Stimulated activated effector memory CD8-positive, alpha-beta T cell treated with anti-CD3 and anti-CD28 coated beads, Interleukin-12 subunit alpha, Interleukin-12 subunit beta, amount 100 ng/mL, for 72 hours (primary cell): ENCODE results near the gene ALOXE3.
"Not testable (repeated sequence)": the region's sequence is repeated elsewhere in the genome, so short reads cannot be mapped to it uniquely, and the experiment has no call there.

Source experiments
- ATAC-seq: fragments of 150-1000 bp; cut with Tn5 transposase; 2 replicates; pipeline ENCODE4 v1.10.0; 2021
- DNase-seq, 2 donors: peaks; one replicate each; pipeline ENCODE4 v3.0.0; 2021 to 2022; ENCODE audit warnings: low spot score in 2 of 2
- H3K27ac Mint-ChIP-seq: one replicate; pipeline ENCODE4 v1.8.0; 2022; ENCODE audit warnings: mild to moderate bottlenecking, mixed read lengths
- H3K36me3 Mint-ChIP-seq: one replicate; pipeline ENCODE4 v1.8.0; 2022; ENCODE audit warnings: mild to moderate bottlenecking, mixed read lengths
- H3K4me1 Mint-ChIP-seq: one replicate; pipeline ENCODE4 v1.8.0; 2022; ENCODE audit warnings: mixed read lengths
- H3K4me3 Mint-ChIP-seq: one replicate; pipeline ENCODE4 v1.8.0; 2022; ENCODE audit warnings: mild to moderate bottlenecking, mixed read lengths
- H3K9me3 Mint-ChIP-seq: one replicate; pipeline ENCODE4 v1.8.0; 2022; ENCODE audit warnings: mixed read lengths

ALOXE3 gene

DNA sequence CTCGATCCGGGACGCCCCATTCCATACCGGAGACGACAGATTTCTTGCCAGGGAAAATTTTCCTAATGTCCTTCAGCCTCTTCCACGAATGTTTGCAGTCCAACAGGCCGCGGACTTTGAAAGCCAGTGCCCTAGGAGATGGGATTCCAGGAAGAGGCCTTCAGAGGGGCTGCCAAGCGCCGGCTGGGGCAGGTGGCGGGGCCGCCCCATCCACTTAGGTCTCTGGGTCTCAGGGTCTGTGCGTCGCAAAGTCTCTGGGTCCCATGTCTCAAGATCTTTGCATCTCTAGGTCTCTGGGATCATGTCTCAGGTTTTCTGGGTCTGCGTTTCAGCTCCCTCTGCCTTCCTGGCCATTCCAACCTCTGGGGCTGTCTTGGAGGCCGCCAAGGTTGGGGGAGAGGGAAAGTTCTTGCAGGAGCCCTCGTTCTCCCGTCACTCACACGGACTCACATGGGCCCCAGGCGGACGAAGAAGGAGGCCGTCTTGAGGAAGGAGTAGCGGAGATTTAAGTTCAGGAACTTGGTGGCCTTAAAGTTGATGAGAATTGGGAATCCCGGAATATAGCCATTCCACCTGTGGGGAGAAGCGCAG is 38.0 kb downstream of the ALOXE3 start:
- H3K36me3 Mint-ChIP-seq = peaks cover 6% of the 10 kb centered on the region
- no peak overlapping the region for H3K27ac Mint-ChIP-seq
- DNase-seq (no peak), ATAC-seq (no peak)
- no peaks in the 10 kb centered on the region for H3K9me3 Mint-ChIP-seq
- H3K4me1 Mint-ChIP-seq = peaks cover 17% of the 10 kb centered on the region
- H3K4me3 Mint-ChIP-seq = peak overlapping the region; percentile 84

DNA sequence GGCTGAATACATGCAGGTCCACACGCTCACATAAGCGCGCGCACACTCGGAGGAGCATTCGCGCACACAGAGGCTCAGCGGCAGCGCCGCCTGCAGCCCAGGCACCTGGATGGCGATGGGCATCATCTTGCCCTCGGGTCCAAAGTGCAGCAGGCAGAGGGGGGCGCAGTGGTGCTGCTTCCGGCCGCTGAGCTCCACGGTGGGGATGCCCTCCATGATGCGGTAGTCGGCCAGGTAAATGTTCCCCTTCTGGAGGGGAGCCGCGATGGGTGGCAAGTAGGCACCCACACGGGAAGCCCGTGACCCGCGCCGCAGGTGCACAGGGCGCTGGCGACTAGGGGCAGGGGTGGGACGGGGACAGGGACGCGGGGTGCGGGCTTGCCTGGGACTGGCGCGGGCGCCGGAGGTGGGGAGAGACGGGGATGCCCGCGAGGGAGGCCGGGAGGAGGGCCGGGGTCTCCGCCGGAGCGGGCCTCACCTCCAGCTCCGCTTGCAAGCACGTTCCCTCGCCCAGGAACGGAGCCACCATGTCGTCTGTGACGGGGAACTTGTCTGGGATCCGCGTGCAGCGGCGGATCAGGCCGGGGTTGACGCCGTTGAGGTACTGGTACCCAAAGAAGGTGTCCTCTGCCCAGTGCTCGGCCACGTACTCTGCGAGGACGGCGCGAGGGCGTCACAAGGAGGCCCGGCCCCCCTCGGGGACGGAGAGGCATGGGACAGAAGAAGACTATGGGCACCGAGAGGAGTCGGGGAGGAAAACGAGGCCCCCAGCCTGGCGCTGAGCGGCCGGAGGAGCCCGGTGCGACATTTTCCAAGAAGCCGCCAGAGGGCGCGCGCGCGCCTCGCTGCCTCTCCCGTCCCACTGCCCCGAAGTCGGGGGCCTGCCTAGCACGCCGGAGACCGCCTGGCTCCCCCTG is 38.8 kb downstream of the ALOXE3 start:
- Mint-ChIP-seq H3K36me3 (peaks cover 6% of the 10 kb centered on the region), H3K9me3 (no peaks in the 10 kb centered on the region), H3K27ac (peak overlapping the region; percentile 34), H3K4me1 (peaks cover 23% of the 10 kb centered on the region), H3K4me3 (peak overlapping the region; percentile 84)
- DNase-seq = peak; percentile 81 to 87
- peak; percentile 89 for ATAC-seq

- H3K4me1 Mint-ChIP-seq = peaks cover 39% of the 10 kb centered on the region
- not testable (repeated sequence) for ATAC-seq, H3K4me3 Mint-ChIP-seq, DNase-seq, H3K9me3 Mint-ChIP-seq, H3K27ac Mint-ChIP-seq
- peaks cover 12% of the 10 kb centered on the region for H3K36me3 Mint-ChIP-seq
Observed at GRCh38 chr17:8077939-8078338, 40.4 kb downstream of the ALOXE3 start.

DNA sequence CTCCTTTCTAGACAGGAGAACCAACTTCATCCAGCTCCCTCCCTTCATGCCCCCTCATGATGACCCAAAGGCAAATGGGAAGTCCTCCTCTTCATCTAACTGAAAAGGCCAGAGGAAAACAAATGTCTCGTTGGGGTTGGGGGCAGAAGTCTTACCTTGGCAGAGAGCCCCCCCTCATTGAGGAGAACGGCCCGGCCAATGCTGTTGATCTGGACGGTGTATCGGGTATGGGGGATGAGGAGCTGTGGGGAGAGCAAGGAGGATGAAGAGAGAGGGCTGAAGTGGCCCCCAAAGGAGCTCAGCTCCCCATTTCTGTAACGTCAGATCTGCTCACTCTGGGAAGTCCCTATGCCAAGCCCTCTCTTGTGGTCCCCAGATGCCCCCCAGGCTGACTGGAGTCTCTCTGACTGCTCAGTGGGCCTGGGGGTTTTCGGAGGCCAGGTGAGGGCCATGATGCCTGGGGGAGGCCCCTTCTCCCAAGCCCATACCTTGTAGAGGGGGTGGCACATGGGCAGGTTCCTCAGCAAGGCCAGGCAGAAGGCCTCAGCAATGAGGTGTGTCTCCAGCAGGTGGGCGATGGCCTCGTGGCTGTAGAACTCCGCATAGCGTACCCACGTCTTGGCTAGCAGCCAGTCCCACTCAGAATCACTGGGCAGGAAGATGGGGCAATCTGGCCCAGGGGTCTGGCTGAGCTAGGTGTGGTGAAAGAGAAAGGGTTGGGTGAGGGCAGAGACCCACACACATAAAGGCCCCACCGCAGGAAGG is 41.6 kb downstream of the ALOXE3 start:
- no peaks in the 10 kb centered on the region for H3K9me3 Mint-ChIP-seq
- peaks cover 46% of the 10 kb centered on the region for H3K4me1 Mint-ChIP-seq
- peaks cover 21% of the 10 kb centered on the region for H3K36me3 Mint-ChIP-seq
- no peak overlapping the region for H3K4me3 Mint-ChIP-seq
- no peak for ATAC-seq
- DNase-seq = no peak
- H3K27ac Mint-ChIP-seq = no peak overlapping the region

DNA sequence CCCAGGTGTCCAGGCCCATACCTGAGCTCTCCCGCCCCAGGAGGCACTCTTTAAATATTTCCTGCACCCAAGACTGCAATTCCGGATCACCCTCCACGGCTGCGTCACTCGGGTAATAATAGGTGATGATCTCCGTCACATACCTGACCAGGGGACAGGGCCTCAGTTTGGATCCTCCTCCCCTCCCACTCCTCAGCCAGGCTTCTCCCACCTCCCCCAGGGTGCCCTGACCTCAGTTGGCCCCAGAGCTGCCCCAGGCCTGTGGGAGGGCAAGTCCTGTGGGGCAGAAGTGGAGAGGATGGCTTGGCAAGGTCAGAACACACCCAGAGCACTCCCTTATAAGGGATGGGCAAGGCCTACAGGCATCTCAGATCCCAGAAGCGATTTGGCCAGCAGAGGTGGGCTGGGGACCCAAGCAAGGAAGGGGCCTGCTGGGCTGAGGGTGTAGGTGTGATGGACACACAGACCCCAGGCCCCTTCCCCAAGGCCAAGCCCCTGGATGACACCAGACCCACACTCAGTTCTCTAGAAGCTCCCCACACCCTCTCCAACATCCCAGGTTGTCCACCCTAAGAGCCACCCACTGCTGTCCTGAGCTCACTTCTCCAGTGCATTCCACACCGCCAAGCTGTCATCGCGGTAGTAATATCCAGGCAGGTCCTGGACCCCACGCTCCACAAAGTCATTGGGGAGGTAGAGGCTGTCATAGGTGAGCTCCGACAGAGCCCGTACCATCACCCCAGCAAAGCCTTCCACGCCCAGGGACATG is 42.6 kb downstream of the ALOXE3 start:
- peaks cover 46% of the 10 kb centered on the region for H3K4me1 Mint-ChIP-seq
- DNase-seq (no peak), ATAC-seq (no peak)
- peaks cover 15% of the 10 kb centered on the region for H3K36me3 Mint-ChIP-seq
- H3K27ac Mint-ChIP-seq = peak overlapping the region; percentile 26
- no peaks in the 10 kb centered on the region for H3K9me3 Mint-ChIP-seq
- no peak overlapping the region for H3K4me3 Mint-ChIP-seq

DNA sequence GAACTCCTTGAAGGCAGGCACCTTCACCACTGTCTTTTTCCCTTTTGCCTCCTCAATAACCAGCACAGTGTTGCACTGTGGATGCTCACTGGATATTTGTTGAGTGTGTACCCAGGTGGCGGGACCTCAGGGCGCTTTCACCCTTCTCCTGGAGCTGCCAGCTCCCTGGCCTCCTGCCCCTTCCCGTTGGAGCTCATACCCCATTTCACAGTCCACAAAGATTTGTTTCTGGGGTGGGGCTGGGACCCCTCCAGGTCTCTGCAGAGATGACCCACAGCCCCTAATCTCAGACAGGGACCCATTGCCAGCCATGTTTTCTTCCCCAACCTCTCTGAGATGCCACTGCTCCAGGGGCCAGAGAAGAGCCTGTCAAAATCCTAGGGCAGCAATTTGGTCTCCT is 43.2 kb downstream of the ALOXE3 start:
- Mint-ChIP-seq H3K27ac (peak overlapping the region; percentile 26), H3K4me3 (peak overlapping the region; percentile 68), H3K36me3 (peaks cover 15% of the 10 kb centered on the region), H3K9me3 (no peaks in the 10 kb centered on the region), H3K4me1 (peaks cover 41% of the 10 kb centered on the region)
- no peak for ATAC-seq
- no peak for DNase-seq

DNA sequence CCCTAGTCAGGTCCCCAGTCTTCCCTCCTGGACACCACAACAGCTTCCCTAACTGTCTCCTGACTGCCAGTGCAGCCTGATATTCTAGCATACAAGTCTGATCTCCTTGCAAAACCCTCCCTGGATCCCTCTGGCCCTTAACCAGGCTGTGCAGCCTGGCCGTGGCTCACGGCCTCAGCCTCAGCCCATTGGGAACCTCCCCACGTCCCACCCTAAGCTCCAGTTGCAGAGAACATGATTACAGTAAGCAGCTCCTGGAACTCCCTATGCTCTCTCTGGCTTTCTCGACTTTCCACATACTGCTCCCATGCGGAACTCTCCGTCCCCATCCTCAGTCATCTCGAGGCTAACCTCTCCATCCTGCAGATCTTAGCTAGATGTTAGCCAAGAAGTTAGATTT is 43.8 kb downstream of the ALOXE3 start:
- Mint-ChIP-seq H3K4me1 (peaks cover 35% of the 10 kb centered on the region), H3K9me3 (no peaks in the 10 kb centered on the region), H3K27ac (peak overlapping the region; percentile 26), H3K4me3 (peak overlapping the region; percentile 68), H3K36me3 (peaks cover 15% of the 10 kb centered on the region)
- no peak for DNase-seq
- ATAC-seq = no peak

DNA sequence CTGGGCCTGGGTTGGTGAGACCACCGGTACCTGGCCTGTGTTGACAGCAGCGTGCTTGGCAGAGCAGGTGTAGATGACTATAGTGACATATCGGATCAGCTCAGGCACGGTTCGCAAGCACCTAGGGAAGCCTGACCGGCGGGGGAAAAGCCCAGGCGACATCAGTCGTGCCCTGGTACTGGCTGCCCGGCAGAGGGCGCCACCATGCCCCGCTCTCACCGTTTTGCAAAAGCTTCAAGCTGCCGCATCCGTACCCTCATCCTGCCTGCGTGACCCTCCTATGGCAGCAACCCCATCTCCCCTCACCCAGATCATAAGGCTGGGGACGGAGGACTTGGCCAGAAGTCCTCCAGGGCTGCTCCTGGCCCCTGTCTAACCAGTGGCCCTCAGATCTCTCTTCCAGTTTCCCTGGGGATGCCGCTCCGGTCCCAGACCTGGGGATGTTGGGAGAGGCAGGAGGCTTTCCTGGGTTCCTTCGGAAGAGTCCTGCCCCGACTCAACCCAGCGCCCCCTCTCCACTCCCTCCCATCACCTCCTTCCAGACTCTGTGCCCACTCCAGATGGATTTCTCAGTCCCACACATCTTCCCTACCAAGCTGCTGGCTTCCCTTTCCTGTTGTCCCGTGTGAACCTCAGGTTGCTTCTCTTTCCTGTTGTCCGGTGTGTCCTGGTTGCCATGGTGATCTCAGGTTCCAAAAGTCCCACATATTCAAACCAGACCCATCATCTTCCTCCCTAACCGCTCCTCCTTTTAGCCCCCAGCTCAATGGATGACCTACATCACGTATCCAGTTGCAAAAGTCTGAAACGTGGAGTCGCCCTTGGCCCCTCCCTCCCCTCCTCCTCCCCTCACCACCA is 44.5 kb downstream of the ALOXE3 start:
- no peaks in the 10 kb centered on the region for H3K9me3 Mint-ChIP-seq
- peak; percentile 88 for ATAC-seq
- H3K36me3 Mint-ChIP-seq = peaks cover 15% of the 10 kb centered on the region
- peak overlapping the region; percentile 26 for H3K27ac Mint-ChIP-seq
- DNase-seq = peak; percentile 81 to 88
- H3K4me3 Mint-ChIP-seq = peak overlapping the region; percentile 68
- peaks cover 30% of the 10 kb centered on the region for H3K4me1 Mint-ChIP-seq

DNA sequence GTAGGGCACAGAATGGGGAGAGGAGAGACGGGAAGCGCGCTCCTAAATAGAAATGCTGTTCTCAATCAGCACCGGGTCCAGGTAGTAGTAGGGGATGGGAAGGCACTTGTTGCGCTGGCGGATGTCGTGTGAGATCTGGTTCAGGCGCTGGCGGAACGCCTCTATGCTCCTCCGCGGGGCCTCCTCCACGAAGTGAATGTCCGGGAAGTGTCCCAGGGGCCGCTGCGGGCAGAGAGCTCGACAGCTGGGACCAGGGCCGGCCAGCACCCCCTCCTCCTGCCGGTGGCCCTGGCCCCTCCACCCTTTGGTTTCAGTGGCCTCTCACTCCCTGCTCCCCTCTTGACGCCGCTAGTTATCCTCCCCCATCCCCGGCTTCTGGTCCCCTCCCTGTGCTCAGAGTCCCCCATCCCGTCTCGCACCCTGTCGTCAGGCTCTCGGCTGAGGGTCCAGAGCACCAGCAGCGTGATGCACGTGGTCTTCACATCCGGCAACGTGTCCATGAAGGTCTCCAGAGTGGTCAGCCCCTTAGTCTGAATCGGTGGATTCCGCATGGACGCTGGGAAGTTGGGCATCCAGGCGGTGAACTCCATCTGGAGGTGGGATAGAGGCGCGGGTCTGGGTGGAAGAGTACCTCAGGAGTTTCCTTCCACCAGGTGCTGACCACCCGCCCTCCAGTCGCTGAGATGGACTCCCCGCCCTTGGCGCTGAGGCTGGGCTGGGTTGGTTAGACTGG is 45.4 kb downstream of the ALOXE3 start:
- DNase-seq = no peak
- Mint-ChIP-seq H3K36me3 (peaks cover 15% of the 10 kb centered on the region), H3K4me3 (peak overlapping the region; percentile 68), H3K4me1 (peaks cover 30% of the 10 kb centered on the region), H3K9me3 (no peaks in the 10 kb centered on the region), H3K27ac (no peak overlapping the region)
- peak; percentile 35 for ATAC-seq

DNA sequence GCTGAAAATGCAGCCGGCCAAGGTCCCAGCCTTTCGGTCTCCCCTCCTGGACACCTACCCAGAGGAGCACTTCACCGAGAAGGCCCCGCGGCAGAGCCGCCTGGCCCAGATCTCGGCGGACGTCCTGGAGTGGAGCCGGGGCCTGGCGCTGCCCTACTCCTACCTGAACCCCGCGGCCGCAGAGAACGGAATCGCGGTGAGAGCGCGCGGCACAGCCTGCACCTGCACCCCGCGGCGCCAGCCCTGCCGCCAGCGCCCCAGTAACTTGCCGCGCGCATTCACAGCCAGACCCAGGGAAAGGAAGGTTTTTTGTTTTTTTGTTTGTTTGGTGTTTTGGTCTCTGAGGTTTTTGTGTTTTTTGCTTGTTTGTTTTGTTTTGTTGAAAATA is 46.0 kb downstream of the ALOXE3 start:
- no peak overlapping the region for H3K27ac Mint-ChIP-seq
- ATAC-seq = no peak
- no peak for DNase-seq
- no peaks in the 10 kb centered on the region for H3K9me3 Mint-ChIP-seq
- peaks cover 30% of the 10 kb centered on the region for H3K4me1 Mint-ChIP-seq
- peak overlapping the region; percentile 68 for H3K4me3 Mint-ChIP-seq
- H3K36me3 Mint-ChIP-seq = peaks cover 15% of the 10 kb centered on the region

GRCh38 chr17:8071496-8071895 is 46.8 kb downstream of the ALOXE3 start:
- Mint-ChIP-seq H3K27ac (no peak overlapping the region), H3K36me3 (peaks cover 15% of the 10 kb centered on the region), H3K9me3 (no peaks in the 10 kb centered on the region), H3K4me1 (peaks cover 30% of the 10 kb centered on the region), H3K4me3 (peak overlapping the region; percentile 68)
- DNase-seq = no peak
- no peak for ATAC-seq

- no peak for DNase-seq
- Mint-ChIP-seq H3K4me1 (peaks cover 23% of the 10 kb centered on the region), H3K27ac (peak overlapping the region; percentile 50), H3K36me3 (peaks cover 15% of the 10 kb centered on the region), H3K4me3 (no peak overlapping the region), H3K9me3 (no peaks in the 10 kb centered on the region)
- ATAC-seq = no peak
Observed at GRCh38 chr17:8069587-8069860, 48.8 kb downstream of the ALOXE3 start.

DNA sequence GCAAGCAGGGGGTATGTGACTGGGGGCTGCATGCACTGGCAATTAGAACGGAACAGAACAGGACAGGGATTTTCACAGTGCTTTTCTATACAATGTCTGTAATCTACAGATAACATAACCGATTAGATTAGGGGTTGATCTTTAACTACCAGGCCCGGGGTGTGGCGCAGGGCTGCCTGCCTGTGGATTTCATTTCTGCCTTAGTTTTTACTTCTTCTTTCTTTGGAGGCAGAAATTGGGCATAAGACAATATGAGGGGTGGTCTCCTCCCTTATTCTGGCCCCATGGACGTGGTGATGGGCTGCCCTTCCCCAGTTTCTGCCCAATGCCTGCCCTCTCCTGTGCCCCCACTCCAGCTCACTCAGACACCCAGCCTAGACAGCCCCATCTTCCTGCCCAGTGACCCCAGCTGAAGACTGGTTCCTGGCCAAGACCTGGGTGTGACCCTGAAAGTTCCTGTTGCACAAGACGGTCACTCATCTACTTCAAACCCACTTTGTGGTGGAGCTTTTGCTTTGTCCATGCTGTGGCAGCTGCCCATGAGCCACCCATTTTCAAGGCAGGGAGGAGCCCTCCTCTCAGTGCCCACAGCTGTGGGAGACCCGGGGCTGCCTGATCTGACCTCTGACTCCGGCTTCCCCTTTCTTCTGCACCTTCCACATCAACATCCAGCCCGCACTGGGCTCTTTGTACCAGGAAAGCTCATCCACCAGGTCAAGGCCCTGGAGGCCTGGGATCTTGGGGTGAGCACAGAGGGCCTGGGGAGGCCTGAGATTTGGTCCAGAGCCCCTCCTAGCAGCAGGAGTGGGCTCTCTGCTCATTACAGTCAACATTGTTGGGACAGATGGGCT is 49.4 kb downstream of the ALOXE3 start:
- no peak for DNase-seq
- no peak for ATAC-seq
- Mint-ChIP-seq H3K4me1 (peaks cover 18% of the 10 kb centered on the region), H3K36me3 (peaks cover 10% of the 10 kb centered on the region), H3K27ac (peak overlapping the region; percentile 50), H3K9me3 (no peaks in the 10 kb centered on the region), H3K4me3 (no peak overlapping the region)
